Neural progenitor cell (in vitro differentiated cells): ENCODE measurements around the gene NOX3. TPM values are rescaled to one million over a fixed set of nuclear protein-coding genes. Genes with fewer than 3 reads are reported as not detected.

Experiments
- DNase-seq: peaks from one replicate; pipeline ENCODE4 v3.0.0-alpha.2; 2016; ENCODE audit warnings: low spot score
- H2AFZ ChIP-seq: fragments of 200-600 bp; sonication (generic); replicated peaks from 2 replicates; pipeline ENCODE4 v1.6.1; 2016; ENCODE audit warnings: antibody characterized with exemption
- H3F3A ChIP-seq: fragments of 200-600 bp; sonication (generic); 2 replicates; pipeline ENCODE4 v1.6.1; 2016; ENCODE audit warnings: antibody characterized with exemption, low read depth
- H3K27ac ChIP-seq: fragments of 200-600 bp; sonication (generic); 2 replicates; pipeline ENCODE4 v1.5.1; 2016; ENCODE audit warnings: mild to moderate bottlenecking
- H3K27me3 ChIP-seq: fragments of 200-600 bp; sonication (generic); 2 replicates; pipeline ENCODE4 v1.6.1; 2016; ENCODE audit warnings: mild to moderate bottlenecking, moderate library complexity
- H3K36me3 ChIP-seq: fragments of 200-600 bp; sonication (generic); 2 replicates; pipeline ENCODE4 v1.5.1; 2016
- H3K4me1 ChIP-seq: fragments of 200-600 bp; sonication (generic); 2 replicates; pipeline ENCODE4 v1.6.1; 2016; ENCODE audit warnings: mixed run types
- H3K4me2 ChIP-seq: fragments of 200-600 bp; sonication (generic); 2 replicates; pipeline ENCODE4 v1.6.1; 2016
- H3K4me3 ChIP-seq: fragments of 200-600 bp; sonication (generic); 2 replicates; pipeline ENCODE4 v1.5.1; 2016
- H3K79me2 ChIP-seq: fragments of 200-600 bp; sonication (generic); 2 replicates; pipeline ENCODE4 v1.6.1; 2016; ENCODE audit warnings: low read depth
- H3K9ac ChIP-seq: fragments of 200-600 bp; sonication (generic); 2 replicates; pipeline ENCODE4 v1.6.1; 2016
- H3K9me3 ChIP-seq: fragments of 200-600 bp; sonication (generic); 2 replicates; pipeline ENCODE4 v1.5.1; 2016; ENCODE audit warnings: low read depth
- H4K20me1 ChIP-seq: fragments of 200-600 bp; sonication (generic); 2 replicates; pipeline ENCODE4 v1.6.1; 2016; ENCODE audit warnings: low read depth
- H3K27ac Mint-ChIP-seq: 3 replicates; pipeline ENCODE4 v1.8.0; 2021; ENCODE audit warnings: mixed read lengths
- H3K27me3 Mint-ChIP-seq: 2 replicates; pipeline ENCODE4 v1.8.0; 2022; ENCODE audit warnings: low read depth, mild to moderate bottlenecking, inconsistent platforms, moderate library complexity, mixed read lengths; ENCODE audit not compliant: insufficient read depth
- H3K36me3 Mint-ChIP-seq: 3 replicates; pipeline ENCODE4 v1.8.0; 2021; ENCODE audit warnings: mixed read lengths
- H3K4me1 Mint-ChIP-seq: 3 replicates; pipeline ENCODE4 v1.8.0; 2021; ENCODE audit warnings: mixed read lengths
- H3K4me3 Mint-ChIP-seq: 3 replicates; pipeline ENCODE4 v1.8.0; 2021; ENCODE audit warnings: mild to moderate bottlenecking, moderate library complexity, mixed read lengths
- H3K9me3 Mint-ChIP-seq: 3 replicates; pipeline ENCODE4 v1.8.0; 2020; ENCODE audit warnings: mixed read lengths
- EZH2 ChIP-seq: fragments of 200-600 bp; sonication (generic); IDR thresholded peaks from 2 replicates; pipeline ENCODE4 v1.6.1; 2017; ENCODE audit warnings: antibody characterized with exemption, mild to moderate bottlenecking, moderate library complexity
- EZH2phosphoT487 ChIP-seq: fragments of 200-600 bp; sonication (generic); IDR thresholded peaks from 2 replicates; pipeline ENCODE4 v1.6.1; 2017; ENCODE audit warnings: antibody characterized with exemption
- total RNA-seq: library from RNA; depleted of rRNA; stranded (reverse); fragments of >200 nt; gene quantifications from 2 replicates; pipeline ENCODE4 v1.2.3, GENCODE V29; 2015; ENCODE audit warnings: low replicate concordance
- TF ChIP-seq, protein P1 (sequence below): fragments of 200-600 bp; sonication (generic); IDR thresholded peaks from 2 replicates; pipeline ENCODE4 v1.5.1; 2017; ENCODE audit warnings: antibody characterized with exemption, mild to moderate bottlenecking

The NOX3 gene
- total RNA-seq, 1 donor from 2014 or later = not detected

DNA sequence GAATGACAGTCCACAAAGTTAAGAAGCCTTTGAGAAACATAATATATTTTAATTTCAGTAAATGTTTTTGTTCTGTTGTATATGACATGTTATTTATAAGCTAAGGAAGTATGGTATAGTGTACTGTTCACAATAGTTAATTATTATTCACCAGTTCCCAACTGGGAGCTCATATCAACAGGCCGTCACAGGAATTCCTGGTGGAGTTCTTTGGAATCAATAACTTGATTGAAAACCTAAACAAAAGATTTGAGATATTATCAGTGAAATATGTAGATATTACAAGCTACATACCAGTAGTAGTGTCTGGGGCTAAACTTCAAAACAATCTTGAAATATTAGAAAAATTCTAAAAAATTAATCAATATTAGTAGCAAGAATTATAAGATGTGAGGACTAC lies 60.3 kb downstream of the NOX3 start:
- no peak overlapping the region for H3K27ac ChIP-seq
- no peak overlapping the region for H3K9ac ChIP-seq
- Mint-ChIP-seq H3K9me3 (no peaks in the 10 kb centered on the region), H3K4me3 (no peak overlapping the region), H3K4me1 (peaks cover 5% of the 10 kb centered on the region), H3K27me3 (peaks cover 2% of the 10 kb centered on the region), H3K27ac (no peak overlapping the region), H3K36me3 (no peaks in the 10 kb centered on the region)
- TF ChIP-seq, protein P1, sequence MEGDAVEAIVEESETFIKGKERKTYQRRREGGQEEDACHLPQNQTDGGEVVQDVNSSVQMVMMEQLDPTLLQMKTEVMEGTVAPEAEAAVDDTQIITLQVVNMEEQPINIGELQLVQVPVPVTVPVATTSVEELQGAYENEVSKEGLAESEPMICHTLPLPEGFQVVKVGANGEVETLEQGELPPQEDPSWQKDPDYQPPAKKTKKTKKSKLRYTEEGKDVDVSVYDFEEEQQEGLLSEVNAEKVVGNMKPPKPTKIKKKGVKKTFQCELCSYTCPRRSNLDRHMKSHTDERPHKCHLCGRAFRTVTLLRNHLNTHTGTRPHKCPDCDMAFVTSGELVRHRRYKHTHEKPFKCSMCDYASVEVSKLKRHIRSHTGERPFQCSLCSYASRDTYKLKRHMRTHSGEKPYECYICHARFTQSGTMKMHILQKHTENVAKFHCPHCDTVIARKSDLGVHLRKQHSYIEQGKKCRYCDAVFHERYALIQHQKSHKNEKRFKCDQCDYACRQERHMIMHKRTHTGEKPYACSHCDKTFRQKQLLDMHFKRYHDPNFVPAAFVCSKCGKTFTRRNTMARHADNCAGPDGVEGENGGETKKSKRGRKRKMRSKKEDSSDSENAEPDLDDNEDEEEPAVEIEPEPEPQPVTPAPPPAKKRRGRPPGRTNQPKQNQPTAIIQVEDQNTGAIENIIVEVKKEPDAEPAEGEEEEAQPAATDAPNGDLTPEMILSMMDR = no peak
- TF ChIP-seq EZH2 (no peak), EZH2phosphoT487 (no peak)
- no peaks in the 10 kb centered on the region for H3K27me3 ChIP-seq
- H3K36me3 ChIP-seq = no peaks in the 10 kb centered on the region
- no peaks in the 10 kb centered on the region for H4K20me1 ChIP-seq
- H3K4me2 ChIP-seq = no peak overlapping the region
- no peak overlapping the region for H3K4me3 ChIP-seq
- no peaks in the 10 kb centered on the region for H3K79me2 ChIP-seq
- H2AFZ ChIP-seq = no peak overlapping the region
- no peaks in the 10 kb centered on the region for H3F3A ChIP-seq
- DNase-seq = no peak
- no peaks in the 10 kb centered on the region for H3K4me1 ChIP-seq
- H3K9me3 ChIP-seq = no peaks in the 10 kb centered on the region

GRCh38 chr6:155389130-155389529 lies 66.5 kb downstream of the NOX3 start:
- no peaks in the 10 kb centered on the region for H3K27me3 ChIP-seq
- no peak overlapping the region for H3K4me2 ChIP-seq
- H2AFZ ChIP-seq = no peak overlapping the region
- TF ChIP-seq, protein P1 = no peak
- TF ChIP-seq EZH2phosphoT487 (no peak), EZH2 (no peak)
- no peaks in the 10 kb centered on the region for H3K36me3 ChIP-seq
- H3K9me3 ChIP-seq = no peaks in the 10 kb centered on the region
- no peak overlapping the region for H3K4me3 ChIP-seq
- no peak overlapping the region for H3K9ac ChIP-seq
- Mint-ChIP-seq H3K4me3 (no peak overlapping the region), H3K27ac (no peak overlapping the region), H3K27me3 (peaks cover 2% of the 10 kb centered on the region), H3K4me1 (peaks cover 5% of the 10 kb centered on the region), H3K36me3 (no peaks in the 10 kb centered on the region), H3K9me3 (no peaks in the 10 kb centered on the region)
- H4K20me1 ChIP-seq = no peaks in the 10 kb centered on the region
- H3K27ac ChIP-seq = no peak overlapping the region
- H3K4me1 ChIP-seq = no peaks in the 10 kb centered on the region
- H3K79me2 ChIP-seq = no peaks in the 10 kb centered on the region
- H3F3A ChIP-seq = no peaks in the 10 kb centered on the region
- no peak for DNase-seq

GRCh38 chr6:155388591-155388990 lies 67.0 kb downstream of the NOX3 start:
- no peak for DNase-seq
- H3K27ac ChIP-seq = no peak overlapping the region
- no peak overlapping the region for H3K4me2 ChIP-seq
- H3K4me3 ChIP-seq = no peak overlapping the region
- H3F3A ChIP-seq = no peaks in the 10 kb centered on the region
- H3K79me2 ChIP-seq = no peaks in the 10 kb centered on the region
- H3K27ac Mint-ChIP-seq = no peak overlapping the region
- no peaks in the 10 kb centered on the region for H3K36me3 ChIP-seq
- H3K9me3 ChIP-seq = no peaks in the 10 kb centered on the region
- no peaks in the 10 kb centered on the region for H3K9me3 Mint-ChIP-seq
- TF ChIP-seq EZH2phosphoT487 = no peak
- TF ChIP-seq EZH2 = no peak
- TF ChIP-seq, protein P1 = no peak
- H3K4me1 Mint-ChIP-seq = peaks cover 8% of the 10 kb centered on the region
- no peaks in the 10 kb centered on the region for H4K20me1 ChIP-seq
- no peaks in the 10 kb centered on the region for H3K36me3 Mint-ChIP-seq
- H3K4me3 Mint-ChIP-seq = no peak overlapping the region
- H2AFZ ChIP-seq = no peak overlapping the region
- no peaks in the 10 kb centered on the region for H3K4me1 ChIP-seq
- H3K27me3 ChIP-seq = no peaks in the 10 kb centered on the region
- peaks cover 1% of the 10 kb centered on the region for H3K27me3 Mint-ChIP-seq
- no peak overlapping the region for H3K9ac ChIP-seq
